HG03460 (cell line): ENCODE measurements around the gene LMBRD2.
"Not testable (repeated sequence)": the region's sequence is repeated elsewhere in the genome, so short reads cannot be mapped to it uniquely, and the experiment has no call there.

Experiments used
- ATAC-seq: cut with Tn5 transposase; IDR thresholded peaks from one replicate; pipeline ENCODE4 v1.9.1; 2021; ENCODE audit not compliant: unreplicated experiment

Gene LMBRD2

DNA sequence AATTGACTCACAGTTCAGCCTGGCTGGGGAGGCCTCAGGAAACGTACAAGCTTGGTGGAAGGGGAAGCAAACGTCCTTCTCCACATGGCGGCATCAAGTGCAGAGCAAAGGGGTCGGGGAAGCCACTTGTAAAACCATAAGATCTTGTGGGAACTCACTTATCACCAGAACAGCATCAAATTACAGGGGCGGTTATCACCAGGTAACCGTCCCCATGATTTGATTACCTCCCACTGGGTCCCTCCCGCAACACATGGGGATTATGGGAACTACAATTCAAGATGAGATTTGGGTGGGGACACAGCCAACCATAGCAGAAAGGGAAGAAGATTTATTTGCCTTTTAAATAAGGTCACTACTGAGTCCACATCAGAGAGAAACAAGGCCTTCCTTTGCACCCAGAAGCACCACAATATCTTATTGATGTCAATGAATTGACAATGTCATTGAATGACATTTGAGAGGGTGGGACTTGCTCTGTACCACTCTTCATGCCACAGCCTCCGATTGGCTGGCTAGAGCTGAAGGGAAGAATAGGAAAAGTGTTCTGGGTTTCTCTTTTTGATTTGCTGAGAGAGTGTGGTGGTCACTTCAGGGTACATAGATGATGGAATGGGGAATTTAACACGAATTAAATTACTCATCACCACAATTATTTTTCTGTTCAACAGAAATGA is 11.3 kb upstream of the LMBRD2 start:
- no peak for ATAC-seq

DNA sequence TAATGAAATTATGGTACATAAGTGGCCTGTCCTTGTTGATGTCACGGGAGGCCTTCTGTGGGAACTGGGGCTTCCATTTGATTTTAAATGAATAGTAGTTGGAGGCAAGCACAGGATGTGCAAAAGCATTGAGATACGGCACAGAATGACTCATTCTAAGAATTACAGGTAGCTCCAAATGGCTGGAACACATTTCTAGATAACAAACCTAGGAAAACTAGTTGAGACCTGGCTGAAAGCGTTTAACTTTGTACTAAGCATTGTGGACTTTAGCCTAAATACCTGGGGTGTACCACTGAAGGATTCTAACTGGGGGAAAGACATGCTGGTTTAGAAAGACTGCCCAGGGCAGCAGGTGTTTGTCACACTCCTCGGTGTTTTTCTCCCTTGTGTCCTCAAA is 9.7 kb upstream of the LMBRD2 start:
- ATAC-seq = no peak

DNA sequence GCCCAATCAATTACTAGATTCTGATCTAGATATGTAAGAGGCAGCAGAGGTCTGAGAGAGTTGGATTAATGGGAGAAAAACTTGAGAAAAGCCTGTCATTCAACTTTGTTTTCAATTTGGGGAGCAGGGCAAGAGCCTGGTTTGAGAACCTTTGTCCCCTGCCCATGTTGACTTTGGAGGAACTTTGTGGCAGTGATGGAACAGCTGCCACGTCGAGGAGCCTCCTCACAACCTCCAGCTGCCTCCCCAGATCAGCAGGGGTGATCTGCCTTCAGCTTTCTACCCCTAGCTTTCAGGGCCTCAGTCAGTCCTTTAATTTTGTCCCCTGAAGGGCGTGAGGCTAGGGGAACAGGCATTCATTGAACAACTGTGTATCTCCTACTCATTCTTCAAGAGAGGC is 8.9 kb upstream of the LMBRD2 start:
- ATAC-seq = no peak

GRCh38 chr5:36158144-36158543 is 6.5 kb upstream of the LMBRD2 start:
- ATAC-seq = no peak

GRCh38 chr5:36156619-36157018 is 4.9 kb upstream of the LMBRD2 start:
- ATAC-seq = no peak

GRCh38 chr5:36156121-36156601 is 4.5 kb upstream of the LMBRD2 start:
- no peak for ATAC-seq

DNA sequence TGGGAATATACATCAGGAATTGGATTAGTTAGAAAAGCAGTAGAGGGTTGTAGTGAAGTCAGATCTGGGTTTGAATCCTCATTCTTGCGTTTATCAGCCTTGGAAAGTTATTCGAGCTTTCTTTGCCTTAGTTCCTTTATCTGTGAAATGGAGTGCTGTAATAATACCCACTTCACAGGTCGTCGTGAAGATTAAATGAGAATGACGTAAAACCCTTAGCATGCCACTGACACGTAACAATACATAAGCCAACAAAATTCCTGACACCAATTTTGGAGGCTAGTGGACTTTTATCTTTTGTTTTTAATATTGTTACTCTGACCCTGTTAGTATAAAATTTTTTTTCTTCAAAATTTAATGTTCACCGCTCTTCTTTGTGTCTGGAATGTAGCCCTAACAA is 3.6 kb upstream of the LMBRD2 start:
- ATAC-seq = no peak

GRCh38 chr5:36153726-36154125 is 2.0 kb upstream of the LMBRD2 start:
- no peak for ATAC-seq

GRCh38 chr5:36153298-36153677 is 1.6 kb upstream of the LMBRD2 start:
- no peak for ATAC-seq

DNA sequence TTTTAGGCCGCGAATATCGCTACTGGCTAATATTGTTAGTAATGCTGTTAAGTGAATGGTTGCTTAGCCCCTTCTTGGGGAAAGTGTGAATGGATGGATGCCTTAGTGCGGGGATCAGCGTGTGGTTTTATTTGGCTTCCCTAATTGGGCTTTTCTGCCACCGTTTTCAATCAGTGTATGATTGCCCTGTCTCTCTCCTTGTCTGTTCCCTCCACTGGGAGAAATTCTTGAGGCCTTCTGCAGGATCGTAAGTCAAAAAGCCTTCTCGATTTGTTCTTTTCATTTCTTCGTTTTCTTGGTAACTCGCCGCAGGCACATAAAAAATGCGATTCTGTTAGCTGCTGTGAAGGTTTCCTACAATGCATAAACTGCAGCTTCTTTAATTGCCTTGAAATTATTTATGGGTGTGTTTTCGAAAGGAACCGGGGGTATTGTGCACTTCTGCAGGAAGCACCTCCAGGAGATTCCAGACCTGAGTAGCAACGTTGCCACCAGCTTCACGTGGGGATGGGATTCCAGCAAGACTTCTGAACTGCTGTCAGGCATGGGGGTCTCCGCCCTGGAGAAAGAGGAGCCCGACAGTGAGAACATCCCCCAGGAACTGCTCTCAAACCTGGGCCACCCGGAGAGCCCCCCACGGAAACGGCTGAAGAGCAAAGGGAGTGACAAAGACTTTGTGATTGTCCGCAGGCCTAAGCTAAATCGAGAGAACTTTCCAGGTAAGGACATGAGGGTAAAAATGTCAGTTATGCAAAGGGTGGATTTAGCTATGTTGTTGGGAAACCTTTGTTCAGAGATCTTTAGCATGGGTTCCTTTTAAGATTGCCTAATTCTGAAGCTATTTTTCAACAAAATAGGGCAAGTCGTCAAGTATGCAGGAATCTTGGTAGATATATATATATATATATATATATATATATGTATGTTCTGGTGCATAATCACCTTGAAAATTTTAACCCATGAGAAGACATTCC is 924 bp upstream of the LMBRD2 start:
- no peak for ATAC-seq

DNA sequence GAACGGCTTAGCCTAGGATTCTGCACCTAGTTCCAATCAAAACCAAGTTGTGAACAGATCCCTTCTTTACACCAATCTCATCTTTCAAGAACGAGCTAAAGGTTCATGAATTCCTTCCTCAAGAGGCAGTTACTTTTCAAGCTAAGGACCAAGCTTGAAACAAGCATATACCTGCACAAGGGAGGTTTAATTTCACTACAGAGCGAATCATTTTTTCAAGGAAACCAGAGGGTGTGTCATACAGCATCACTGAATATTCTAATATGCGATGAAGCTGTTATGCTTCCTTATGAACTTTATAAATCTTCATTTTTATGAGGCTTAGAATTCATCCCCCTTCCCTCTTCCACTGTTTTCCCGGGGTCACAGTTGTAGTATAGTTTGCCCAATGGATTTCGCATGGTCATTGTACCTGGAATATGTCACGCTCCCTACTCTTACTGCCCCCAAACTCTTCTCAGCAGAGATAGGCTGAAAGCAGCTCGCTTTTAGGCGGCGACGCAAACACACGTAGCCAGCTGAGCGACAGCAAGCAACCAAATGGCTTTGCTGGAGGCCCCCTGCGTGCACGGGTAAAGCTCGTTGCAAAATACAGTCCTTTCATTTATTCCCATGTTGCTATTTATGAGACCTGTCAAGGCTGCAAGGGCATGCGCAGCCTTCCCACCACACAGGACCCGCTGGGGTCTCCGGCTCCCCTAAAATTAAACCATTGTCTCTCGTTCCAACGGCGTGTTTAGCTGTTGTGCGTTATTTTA is 832 bp downstream of the LMBRD2 start:
- peak; percentile 34 for ATAC-seq

- no peak for ATAC-seq
Measured at GRCh38 chr5:36147681-36148080, 4.0 kb downstream of the LMBRD2 start.

GRCh38 chr5:36146390-36146789 is 5.3 kb downstream of the LMBRD2 start:
- no peak for ATAC-seq

DNA sequence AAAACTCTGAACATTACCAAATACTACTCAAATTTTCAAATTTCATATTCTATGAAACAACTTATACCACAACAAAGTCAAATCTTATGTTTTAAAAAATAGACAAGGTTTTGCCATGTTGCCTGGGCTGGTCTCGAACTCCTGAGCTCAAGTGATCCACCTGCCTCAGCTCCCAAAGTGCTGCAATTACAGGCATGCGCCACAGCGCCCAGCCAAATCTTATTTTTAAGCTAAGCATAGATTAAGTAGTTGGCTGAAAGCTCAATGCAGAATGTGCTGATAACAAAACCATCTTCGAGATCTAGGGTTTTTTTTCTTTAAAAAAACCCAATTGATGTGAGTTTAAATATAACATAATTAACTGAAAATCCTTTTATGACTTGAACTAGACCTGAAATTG is 6.4 kb downstream of the LMBRD2 start:
- no peak for ATAC-seq

DNA sequence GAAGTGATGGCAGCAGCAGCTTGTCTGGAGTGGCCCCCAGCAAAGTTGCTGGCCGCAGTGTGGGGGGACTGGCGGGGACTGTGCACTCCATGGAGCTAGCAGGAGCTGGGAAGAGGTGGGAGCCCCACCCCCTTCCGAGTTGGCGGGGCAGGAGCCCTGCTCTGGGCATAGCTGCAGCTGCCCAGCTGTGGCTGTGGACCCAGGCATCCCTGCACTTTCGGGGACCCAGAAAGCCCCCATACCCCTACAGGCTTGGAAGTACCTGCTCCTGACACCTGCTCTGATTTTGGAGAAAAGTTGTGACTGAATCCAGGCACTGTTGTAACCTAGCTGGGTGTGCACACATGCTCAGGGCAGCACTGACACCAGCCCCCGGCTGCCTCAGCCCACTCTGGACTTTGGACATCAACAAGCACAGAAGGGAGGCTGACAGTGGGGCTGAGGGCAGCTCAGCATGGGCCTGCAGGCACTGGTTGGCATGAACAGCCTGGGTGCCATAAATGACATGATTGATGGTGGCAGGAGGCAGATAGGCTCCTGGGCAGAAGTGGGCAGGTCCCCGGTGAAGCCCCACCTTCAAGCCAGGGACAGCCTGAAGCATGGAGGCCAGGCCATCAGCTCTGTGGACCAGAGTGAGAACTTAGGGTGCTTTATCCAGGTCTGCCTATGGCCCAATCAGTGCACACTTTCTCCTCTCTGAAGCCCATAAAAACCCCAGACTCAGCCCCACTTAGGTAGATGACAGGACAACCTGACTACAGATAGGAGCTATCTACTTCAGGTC is 12.6 kb downstream of the LMBRD2 start:
- no peak for ATAC-seq

GRCh38 chr5:36136581-36136980 is 15.1 kb downstream of the LMBRD2 start:
- no peak for ATAC-seq

- ATAC-seq = no peak
Measured at GRCh38 chr5:36135988-36136387, 15.7 kb downstream of the LMBRD2 start.

DNA sequence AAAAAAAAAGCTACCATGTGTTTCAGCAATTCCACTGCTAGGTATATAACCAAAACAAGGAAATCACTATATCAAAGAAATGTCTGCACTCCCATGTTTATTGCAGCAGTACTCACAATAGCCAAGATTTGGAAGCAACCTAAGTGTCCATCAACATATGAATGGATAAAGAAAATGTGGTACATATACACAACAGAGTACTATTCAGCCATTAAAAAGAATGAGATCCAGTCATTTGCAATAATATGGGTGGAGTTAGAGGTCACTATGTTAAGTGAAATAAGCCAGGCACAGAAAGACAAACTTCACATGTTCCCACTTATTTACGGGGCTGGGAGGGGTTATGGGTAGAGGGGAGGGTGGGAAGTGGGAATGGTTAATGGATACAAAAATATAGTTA is 18.7 kb downstream of the LMBRD2 start:
- not testable (repeated sequence) for ATAC-seq

GRCh38 chr5:36129666-36130065 is 22.0 kb downstream of the LMBRD2 start:
- not testable (repeated sequence) for ATAC-seq

DNA sequence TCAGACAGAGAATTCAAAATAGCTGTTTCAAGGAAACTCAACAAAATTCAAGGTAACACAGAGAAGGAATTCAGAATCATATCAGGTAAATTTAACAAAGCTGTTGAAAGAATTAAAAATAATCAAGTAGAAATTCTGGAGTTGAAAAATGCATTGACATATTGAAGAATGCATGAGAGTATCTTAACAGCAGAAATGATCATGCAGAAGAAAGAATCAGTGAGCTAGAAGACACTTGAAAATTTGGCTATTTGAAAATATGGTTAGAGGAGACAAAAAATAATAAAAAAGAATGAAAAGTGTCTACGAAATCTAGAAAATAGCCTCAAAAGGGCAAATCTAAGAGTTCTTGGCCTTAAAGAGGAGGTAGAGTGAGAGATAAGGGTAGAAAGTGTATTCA is 22.9 kb downstream of the LMBRD2 start:
- no peak for ATAC-seq

DNA sequence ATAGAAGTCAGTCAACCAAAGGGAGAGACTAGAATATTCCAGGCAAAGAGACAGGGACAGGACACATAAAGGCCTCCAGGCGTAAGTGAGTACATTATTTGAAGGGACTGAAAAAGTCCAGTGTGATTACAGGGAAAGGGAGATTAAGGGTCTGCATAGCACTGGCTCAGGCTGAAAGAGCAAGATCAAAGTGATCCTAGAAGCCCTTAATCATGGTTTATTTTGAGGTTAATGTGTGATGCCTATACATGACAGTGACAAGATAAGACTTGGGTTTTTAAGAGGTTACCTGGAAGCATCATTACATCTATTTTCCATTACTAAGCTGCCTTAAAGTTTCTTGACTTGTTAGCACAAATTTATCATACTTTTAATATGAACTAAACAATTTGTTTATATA is 25.8 kb downstream of the LMBRD2 start:
- no peak for ATAC-seq
